ENCODE measurements around the gene RFX4. TPM values are rescaled to one million over a fixed set of nuclear protein-coding genes. Genes with fewer than 3 reads are reported as not detected.
"Not testable (repeated sequence)": the region's sequence is repeated elsewhere in the genome, so short reads cannot be mapped to it uniquely, and the experiment has no call there.

RFX4 gene
- total and polyA plus RNA-seq, 2 donors: 0.05 to 0.23 TPM

DNA sequence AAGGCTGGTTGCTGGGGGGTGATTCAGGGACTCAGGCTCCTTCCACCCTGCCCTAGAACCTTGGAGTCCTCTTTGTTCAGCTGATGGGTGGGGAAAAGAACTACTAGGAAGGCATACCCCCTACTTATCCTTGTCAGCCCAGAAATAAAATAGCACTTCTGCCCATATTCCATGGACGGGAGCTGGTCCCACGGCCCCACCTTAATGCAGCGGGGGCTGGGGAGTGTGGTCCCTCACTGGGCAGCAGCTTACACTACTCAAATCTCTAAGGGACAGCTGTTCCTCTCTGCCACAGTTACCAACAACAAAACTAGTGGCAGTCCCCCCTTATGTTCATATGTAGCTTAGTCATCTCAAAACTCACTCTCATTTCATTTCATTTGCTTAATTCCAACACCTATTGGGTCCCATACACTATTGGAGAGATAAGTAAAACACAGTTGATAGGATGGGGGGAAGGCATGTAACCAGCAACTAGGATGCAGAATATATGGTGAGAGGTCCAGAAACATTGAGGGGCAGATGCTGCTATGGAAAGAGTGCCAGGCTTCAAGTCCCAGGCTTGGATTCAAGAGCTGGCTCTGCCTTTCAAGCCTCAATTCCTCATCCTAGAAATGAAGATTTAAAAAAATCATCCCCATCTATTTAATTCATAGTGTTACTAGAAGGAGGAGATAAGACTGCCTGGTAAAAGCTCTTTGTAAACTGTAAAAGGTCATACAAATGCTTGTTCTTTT is 107.9 kb downstream of the RFX4 start:
- H3K36me3 ChIP-seq (ENCODE audit: control insufficient read depth in 2 of 2, insufficient read depth in 2 of 2, low read length in 1 of 2): no peaks in the 10 kb centered on the region

DNA sequence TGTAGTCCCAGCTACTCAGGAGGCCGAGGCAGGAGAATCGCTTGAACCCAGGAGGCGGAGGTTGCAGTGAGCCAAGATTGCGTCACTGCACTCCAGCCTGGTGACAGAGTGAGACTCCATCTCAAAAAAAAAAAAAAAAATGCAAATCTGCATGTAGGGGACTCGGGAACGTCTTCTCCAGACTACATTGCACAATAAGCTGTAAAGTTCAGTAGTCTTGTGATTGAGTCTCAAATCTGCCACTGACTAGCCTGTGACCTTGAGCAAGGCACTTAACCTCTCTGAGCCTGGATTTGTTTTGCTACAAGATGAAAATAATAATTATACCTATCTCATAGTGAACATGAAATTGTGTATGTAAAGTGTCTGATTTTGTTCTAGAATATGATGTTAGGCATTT is 109.2 kb downstream of the RFX4 start:
- not testable (repeated sequence) for H3K36me3 ChIP-seq (ENCODE audit: control insufficient read depth in 2 of 2, insufficient read depth in 2 of 2, low read length in 1 of 2); H3K4me3 ChIP-seq (ENCODE audit: low read length in 2 of 2); H3K4me1 ChIP-seq (ENCODE audit: control insufficient read depth in 2 of 2, insufficient read depth in 2 of 2, low read length in 2 of 2); DNase-seq (ENCODE audit: low read depth in 6 of 9, low spot score in 9 of 9); H3K27ac ChIP-seq (ENCODE audit: low read depth in 1 of 2, low read length in 1 of 2); H3K27me3 ChIP-seq (ENCODE audit: control insufficient read depth in 2 of 2, insufficient read depth in 1 of 2, low read length in 1 of 2); H3K9me3 ChIP-seq (ENCODE audit: control insufficient read depth in 2 of 2, insufficient read depth in 1 of 2, low read length in 1 of 2)
- WGBS: 93% methylated on average over 6 of the region's 6 CpGs

More for the DNA sequence above, 107.9 kb downstream of the RFX4 start:
- H3K4me1 ChIP-seq (ENCODE audit: control insufficient read depth in 2 of 2, insufficient read depth in 2 of 2, low read length in 2 of 2): no peaks in the 10 kb centered on the region
- no peak for DNase-seq (ENCODE audit: low read depth in 6 of 9, low spot score in 9 of 9)
- no peak overlapping the region for H3K4me3 ChIP-seq (ENCODE audit: low read length in 2 of 2)
- peaks cover 2 to 3% of the 10 kb centered on the region in 2 donors for H3K27me3 ChIP-seq (ENCODE audit: control insufficient read depth in 2 of 2, insufficient read depth in 1 of 2, low read length in 1 of 2)
- H3K27ac ChIP-seq (ENCODE audit: low read depth in 1 of 2, low read length in 1 of 2): no peak overlapping the region
- H3K9me3 ChIP-seq (ENCODE audit: control insufficient read depth in 2 of 2, insufficient read depth in 1 of 2, low read length in 1 of 2): no peaks in the 10 kb centered on the region
- WGBS: 97% methylated on average over 3 of the region's 3 CpGs

DNA sequence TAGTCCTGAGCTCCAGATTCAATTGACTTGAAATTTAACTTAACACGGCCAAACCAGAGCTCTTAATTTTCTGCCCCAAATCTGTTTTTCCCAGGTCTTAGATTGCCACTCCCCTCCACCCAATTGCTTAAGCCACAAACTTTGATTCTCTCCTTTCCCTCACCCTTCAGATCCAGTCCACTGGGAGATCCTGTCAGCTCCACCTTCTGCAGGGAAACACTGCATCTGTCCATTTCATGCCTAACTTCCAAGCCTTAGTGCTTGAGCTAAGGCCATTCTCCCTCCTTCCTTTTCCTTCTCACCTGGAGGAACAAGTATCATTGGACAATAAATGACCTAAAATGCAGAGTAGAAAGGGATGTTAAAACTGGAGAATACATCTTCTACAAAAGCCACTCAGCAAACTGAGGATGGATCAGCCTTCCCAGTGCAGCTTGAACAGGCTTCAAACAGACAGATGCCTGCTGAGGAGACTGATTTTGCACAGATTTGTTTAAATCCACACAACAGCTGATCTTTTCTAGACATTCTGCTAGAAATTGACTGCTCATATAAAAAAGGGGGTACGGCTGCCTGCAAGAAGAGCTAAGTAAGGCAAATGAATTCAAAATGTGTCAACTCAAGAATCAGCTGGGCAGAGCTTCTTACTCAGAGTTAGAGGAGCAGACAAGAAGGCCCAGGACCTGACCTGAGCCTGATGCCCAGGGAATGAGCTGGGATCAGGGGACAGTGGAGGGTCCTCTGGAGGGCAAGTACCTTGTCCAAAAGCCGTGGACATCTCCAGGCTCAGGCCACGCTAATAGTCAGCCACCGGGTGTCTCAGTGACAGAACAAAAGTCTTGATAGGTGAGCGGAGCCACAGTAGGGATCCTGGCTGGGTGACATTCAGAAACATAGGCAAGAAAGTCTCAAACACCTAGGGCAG is 110.4 kb downstream of the RFX4 start:
- no peak for DNase-seq (ENCODE audit: low read depth in 6 of 9, low spot score in 9 of 9)
- no peak overlapping the region for H3K4me3 ChIP-seq (ENCODE audit: low read length in 2 of 2)
- 96% methylated on average over 6 of the region's 6 CpGs for WGBS
- H3K27me3 ChIP-seq (ENCODE audit: control insufficient read depth in 2 of 2, insufficient read depth in 1 of 2, low read length in 1 of 2): peaks cover 2 to 3% of the 10 kb centered on the region in 2 donors
- H3K36me3 ChIP-seq (ENCODE audit: control insufficient read depth in 2 of 2, insufficient read depth in 2 of 2, low read length in 1 of 2): no peaks in the 10 kb centered on the region
- H3K9me3 ChIP-seq (ENCODE audit: control insufficient read depth in 2 of 2, insufficient read depth in 1 of 2, low read length in 1 of 2): peaks cover 0 to 3% of the 10 kb centered on the region in 2 donors
- no peak overlapping the region for H3K27ac ChIP-seq (ENCODE audit: low read depth in 1 of 2, low read length in 1 of 2)
- no peaks in the 10 kb centered on the region for H3K4me1 ChIP-seq (ENCODE audit: control insufficient read depth in 2 of 2, insufficient read depth in 2 of 2, low read length in 2 of 2)

DNA sequence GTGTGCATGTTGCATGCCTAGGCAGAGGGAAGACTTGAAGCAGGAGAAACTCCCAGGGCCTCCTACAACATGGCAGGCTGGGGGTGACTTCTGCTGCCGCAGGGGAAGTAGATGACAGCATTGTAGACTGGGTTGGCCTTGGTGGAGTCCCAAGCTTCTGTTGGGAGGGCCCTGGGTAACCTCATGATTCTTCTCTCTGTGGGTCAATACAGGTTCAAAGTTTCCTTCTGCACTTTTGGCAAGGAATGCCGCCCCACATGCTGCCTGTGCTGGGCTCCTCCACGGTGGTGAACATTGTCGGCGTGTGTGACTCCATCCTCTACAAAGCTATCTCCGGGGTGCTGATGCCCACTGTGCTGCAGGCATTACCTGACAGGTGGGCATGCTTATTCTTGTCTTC is 113.3 kb downstream of the RFX4 start:
- Histone ChIP-seq H3K27me3 (ENCODE audit: control insufficient read depth in 2 of 2, insufficient read depth in 1 of 2, low read length in 1 of 2) (peaks cover 0 to 2% of the 10 kb centered on the region in 2 donors), H3K36me3 (ENCODE audit: control insufficient read depth in 2 of 2, insufficient read depth in 2 of 2, low read length in 1 of 2) (no peaks in the 10 kb centered on the region), H3K9me3 (ENCODE audit: control insufficient read depth in 2 of 2, insufficient read depth in 1 of 2, low read length in 1 of 2) (peaks cover 0 to 7% of the 10 kb centered on the region in 2 donors), H3K4me3 (ENCODE audit: low read length in 2 of 2) (no peak overlapping the region), H3K27ac (ENCODE audit: low read depth in 1 of 2, low read length in 1 of 2) (no peak overlapping the region), H3K4me1 (ENCODE audit: control insufficient read depth in 2 of 2, insufficient read depth in 2 of 2, low read length in 2 of 2) (no peaks in the 10 kb centered on the region)
- DNase-seq (ENCODE audit: low read depth in 6 of 9, low spot score in 9 of 9): no peak
- WGBS: 94% methylated on average over 6 of the region's 6 CpGs

DNA sequence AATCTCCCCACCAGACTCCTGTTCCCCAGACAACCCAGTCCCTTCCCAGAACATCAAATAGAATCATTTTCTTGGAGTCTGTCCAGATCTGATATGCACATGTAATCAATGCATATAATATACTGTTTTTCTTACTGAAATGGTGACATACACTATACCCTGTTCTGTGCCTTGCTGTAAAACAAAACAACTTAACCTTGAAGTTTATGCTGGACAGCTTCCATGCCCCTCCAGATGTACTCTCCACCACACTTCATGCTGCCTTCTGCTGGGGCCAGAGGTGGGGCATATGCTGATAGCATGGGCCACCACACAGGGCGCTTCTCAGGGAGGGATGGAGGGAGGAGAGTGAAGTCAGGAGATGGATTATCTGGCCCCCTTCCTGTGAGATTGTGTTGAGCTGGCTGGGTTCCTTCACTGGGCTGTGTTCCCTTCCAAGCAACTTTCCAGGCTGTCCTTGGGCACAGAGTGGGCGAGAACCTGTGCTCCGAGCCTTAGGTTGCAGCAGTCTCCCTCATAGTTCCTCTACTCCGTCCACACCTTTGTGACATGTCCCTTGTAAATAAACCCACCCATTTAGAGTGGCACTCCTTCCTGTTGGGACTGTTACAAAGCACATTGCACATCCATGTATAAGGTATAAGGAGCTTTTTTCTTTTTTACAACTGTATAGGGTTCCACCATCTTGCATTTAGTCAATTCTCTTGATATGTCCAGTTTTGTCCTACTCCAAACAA is 114.0 kb downstream of the RFX4 start:
- H3K27ac ChIP-seq (ENCODE audit: low read depth in 1 of 2, low read length in 1 of 2): no peak overlapping the region
- no peak for DNase-seq (ENCODE audit: low read depth in 6 of 9, low spot score in 9 of 9)
- H3K9me3 ChIP-seq (ENCODE audit: control insufficient read depth in 2 of 2, insufficient read depth in 1 of 2, low read length in 1 of 2): peaks cover 0 to 7% of the 10 kb centered on the region in 2 donors
- no peaks in the 10 kb centered on the region for H3K4me1 ChIP-seq (ENCODE audit: control insufficient read depth in 2 of 2, insufficient read depth in 2 of 2, low read length in 2 of 2)
- H3K27me3 ChIP-seq (ENCODE audit: control insufficient read depth in 2 of 2, insufficient read depth in 1 of 2, low read length in 1 of 2): peaks cover 0 to 2% of the 10 kb centered on the region in 2 donors
- 95% methylated on average over 4 of the region's 4 CpGs for WGBS
- no peak overlapping the region for H3K4me3 ChIP-seq (ENCODE audit: low read length in 2 of 2)
- no peaks in the 10 kb centered on the region for H3K36me3 ChIP-seq (ENCODE audit: control insufficient read depth in 2 of 2, insufficient read depth in 2 of 2, low read length in 1 of 2)

DNA sequence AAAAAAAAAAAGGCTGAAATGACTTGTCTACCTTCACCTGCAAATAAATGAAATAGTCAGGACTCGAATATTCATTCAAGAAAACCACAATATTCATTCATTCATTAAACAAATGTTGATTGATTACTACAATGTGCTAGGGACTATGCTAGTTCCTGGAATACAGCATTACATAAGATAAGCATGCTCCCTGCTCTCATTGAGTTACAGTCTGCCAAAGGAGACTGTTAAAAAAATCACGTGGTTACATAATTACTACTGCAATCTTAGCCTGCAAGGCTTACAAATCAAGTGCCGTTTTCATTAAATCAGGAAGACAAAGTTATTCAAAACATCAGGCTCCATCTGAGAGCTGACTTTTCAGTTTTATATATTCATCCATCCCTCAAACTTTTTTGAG is 121.3 kb downstream of the RFX4 start:
- DNase-seq (ENCODE audit: low read depth in 6 of 9, low spot score in 9 of 9): no peak
- Histone ChIP-seq H3K27ac (ENCODE audit: low read depth in 1 of 2, low read length in 1 of 2) (no peak overlapping the region), H3K27me3 (ENCODE audit: control insufficient read depth in 2 of 2, insufficient read depth in 1 of 2, low read length in 1 of 2) (peaks cover 0 to 7% of the 10 kb centered on the region in 2 donors), H3K36me3 (ENCODE audit: control insufficient read depth in 2 of 2, insufficient read depth in 2 of 2, low read length in 1 of 2) (no peaks in the 10 kb centered on the region), H3K4me3 (ENCODE audit: low read length in 2 of 2) (no peak overlapping the region), H3K4me1 (ENCODE audit: control insufficient read depth in 2 of 2, insufficient read depth in 2 of 2, low read length in 2 of 2) (no peaks in the 10 kb centered on the region), H3K9me3 (ENCODE audit: control insufficient read depth in 2 of 2, insufficient read depth in 1 of 2, low read length in 1 of 2) (peaks cover 1 to 3% of the 10 kb centered on the region in 2 donors)
- 64% methylated on average over 3 of the region's 3 CpGs for WGBS

DNA sequence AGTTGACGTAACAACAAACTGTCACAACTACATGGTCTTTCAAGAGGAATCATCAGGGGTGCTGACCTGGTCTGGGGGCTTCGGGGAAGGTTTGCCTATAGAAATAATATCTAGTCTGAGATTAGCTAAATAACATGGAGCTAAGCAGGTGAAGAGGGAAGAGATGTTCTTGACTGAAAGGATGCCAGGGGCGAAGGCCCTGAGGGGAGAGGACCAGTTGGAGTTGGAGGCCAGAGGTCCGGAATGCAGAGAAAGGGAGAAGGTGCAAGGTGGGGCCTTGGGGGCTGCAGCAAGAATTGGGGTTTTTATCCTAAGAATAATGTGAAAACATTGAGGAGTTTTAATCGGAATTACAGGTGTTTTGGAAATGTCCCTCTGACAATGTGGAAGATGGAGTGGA is 123.2 kb downstream of the RFX4 start:
- no peaks in the 10 kb centered on the region for H3K4me1 ChIP-seq (ENCODE audit: control insufficient read depth in 2 of 2, insufficient read depth in 2 of 2, low read length in 2 of 2)
- H3K27ac ChIP-seq (ENCODE audit: low read depth in 1 of 2, low read length in 1 of 2): no peak overlapping the region
- no peak for DNase-seq (ENCODE audit: low read depth in 6 of 9, low spot score in 9 of 9)
- no peak overlapping the region for H3K4me3 ChIP-seq (ENCODE audit: low read length in 2 of 2)
- H3K9me3 ChIP-seq (ENCODE audit: control insufficient read depth in 2 of 2, insufficient read depth in 1 of 2, low read length in 1 of 2): peaks cover 0 to 1% of the 10 kb centered on the region in 2 donors
- WGBS: 96% methylated on average over 5 of the region's 5 CpGs
- H3K27me3 ChIP-seq (ENCODE audit: control insufficient read depth in 2 of 2, insufficient read depth in 1 of 2, low read length in 1 of 2): peaks cover 5 to 17% of the 10 kb centered on the region in 2 donors
- H3K36me3 ChIP-seq (ENCODE audit: control insufficient read depth in 2 of 2, insufficient read depth in 2 of 2, low read length in 1 of 2): no peaks in the 10 kb centered on the region

DNA sequence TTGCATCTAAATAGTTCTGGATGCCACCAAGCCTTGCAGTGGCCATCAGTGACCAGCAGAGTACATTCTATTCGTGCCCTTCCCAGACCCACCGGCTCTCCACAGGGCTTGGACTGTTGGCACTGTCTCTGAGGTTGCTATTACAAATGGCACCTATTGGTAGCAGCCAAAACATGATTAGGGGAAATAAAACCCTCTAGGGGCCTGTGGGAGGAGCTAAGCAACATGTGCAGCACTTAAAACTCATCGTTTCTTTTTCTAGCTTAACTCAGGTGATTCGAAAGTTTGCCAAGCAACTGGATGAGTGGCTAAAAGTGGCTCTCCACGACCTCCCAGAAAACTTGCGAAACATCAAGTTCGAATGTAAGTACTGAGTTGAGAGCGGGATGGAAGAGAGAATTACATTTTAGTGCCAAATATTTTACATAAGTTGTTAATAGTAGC is 126.3 kb downstream of the RFX4 start:
- WGBS: 90% methylated on average over 8 of the region's 8 CpGs
- Histone ChIP-seq H3K4me3 (ENCODE audit: low read length in 2 of 2) (no peak overlapping the region), H3K9me3 (ENCODE audit: control insufficient read depth in 2 of 2, insufficient read depth in 1 of 2, low read length in 1 of 2) (no peaks in the 10 kb centered on the region), H3K27ac (ENCODE audit: low read depth in 1 of 2, low read length in 1 of 2) (no peak overlapping the region), H3K36me3 (ENCODE audit: control insufficient read depth in 2 of 2, insufficient read depth in 2 of 2, low read length in 1 of 2) (no peaks in the 10 kb centered on the region), H3K4me1 (ENCODE audit: control insufficient read depth in 2 of 2, insufficient read depth in 2 of 2, low read length in 2 of 2) (no peaks in the 10 kb centered on the region), H3K27me3 (ENCODE audit: control insufficient read depth in 2 of 2, insufficient read depth in 1 of 2, low read length in 1 of 2) (peaks cover 10 to 22% of the 10 kb centered on the region in 2 donors)
- no peak for DNase-seq (ENCODE audit: low read depth in 6 of 9, low spot score in 9 of 9)
